ENCODE results near the gene SEL1L2.

The SEL1L2 gene

DNA sequence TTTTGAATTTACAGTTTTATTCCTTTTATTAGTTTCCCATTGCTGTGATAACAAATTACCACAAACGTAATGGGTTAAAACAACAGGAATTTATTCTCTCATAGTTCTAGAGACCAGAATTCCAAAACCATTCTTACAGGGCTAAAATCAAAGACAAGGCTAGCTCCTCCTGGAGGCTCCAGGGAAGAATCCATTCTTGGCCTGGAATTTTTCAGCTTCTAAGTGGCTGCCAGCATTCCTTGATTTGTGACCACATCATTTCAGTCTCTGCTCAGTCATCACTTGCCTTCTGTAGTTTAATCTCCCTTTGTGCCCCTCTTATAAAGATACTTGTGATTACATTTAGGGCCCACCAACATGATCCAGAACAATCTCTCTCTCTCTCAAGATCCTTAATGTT lies 897 bp upstream of the SEL1L2 start:
- no peak for TF ChIP-seq POLR2AphosphoS5 (IDR thresholded peaks at IDR 0.05; ENCODE audit: low read depth, low read length)
- no peak for TF ChIP-seq TAF1 (IDR thresholded peaks at IDR 0.05; ENCODE audit: borderline replicate concordance, low read depth, low read length)
- TF ChIP-seq POLR2A (IDR thresholded peaks at IDR 0.05; ENCODE audit: low read depth, low read length): no peak
- no peak for FAIRE-seq
- no peak for DNase-seq (ENCODE audit: insufficient read length)

DNA sequence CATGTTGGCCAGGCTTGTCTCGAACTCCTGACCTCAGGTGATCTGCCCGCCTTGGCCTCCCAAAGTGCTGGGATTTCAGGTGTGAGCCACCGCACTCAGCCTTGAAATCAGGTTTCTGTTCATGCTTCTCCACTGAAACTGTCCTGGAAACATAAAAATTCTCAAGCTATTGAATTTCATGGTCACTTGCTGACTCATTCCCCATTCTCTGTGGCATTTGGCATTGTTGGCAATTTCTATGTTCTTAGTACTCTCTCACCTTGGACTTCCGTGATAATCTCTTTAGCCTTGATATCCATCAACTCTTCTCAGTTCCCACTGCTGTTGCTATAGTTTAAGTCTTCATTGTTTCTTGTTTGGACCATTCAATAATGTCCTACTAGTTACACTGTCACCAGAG lies 6.2 kb downstream of the SEL1L2 start:
- FAIRE-seq (no peak), DNase-seq (ENCODE audit: insufficient read length) (no peak)
- TF ChIP-seq POLR2A (IDR thresholded peaks at IDR 0.05; ENCODE audit: low read depth, low read length): no peak
- TF ChIP-seq TAF1 (IDR thresholded peaks at IDR 0.05; ENCODE audit: borderline replicate concordance, low read depth, low read length): no peak
- no peak for TF ChIP-seq POLR2AphosphoS5 (IDR thresholded peaks at IDR 0.05; ENCODE audit: low read depth, low read length)

DNA sequence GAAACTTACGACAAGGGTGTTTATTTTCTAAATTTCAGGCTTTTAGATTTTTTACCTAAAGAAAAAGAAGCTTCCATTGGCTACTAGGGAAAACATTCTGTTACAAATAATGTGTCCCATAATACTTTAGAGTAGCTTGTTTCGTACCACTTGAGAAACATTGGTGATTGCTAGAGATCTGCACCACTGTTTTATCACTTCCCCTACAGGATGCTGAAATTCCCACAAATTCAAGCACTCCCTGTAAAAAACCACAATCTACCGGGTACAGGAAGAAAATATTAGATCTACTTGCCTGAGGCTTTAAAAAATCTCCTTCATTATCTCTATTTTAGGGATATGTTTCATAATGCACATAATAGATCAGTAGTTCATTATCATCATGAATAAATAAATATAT lies 29.9 kb downstream of the SEL1L2 start:
- no peak for TF ChIP-seq POLR2AphosphoS5 (IDR thresholded peaks at IDR 0.05; ENCODE audit: low read depth, low read length)
- no peak for TF ChIP-seq TAF1 (IDR thresholded peaks at IDR 0.05; ENCODE audit: borderline replicate concordance, low read depth, low read length)
- no peak for TF ChIP-seq POLR2A (IDR thresholded peaks at IDR 0.05; ENCODE audit: low read depth, low read length)
- DNase-seq (ENCODE audit: insufficient read length): no peak
- FAIRE-seq: no peak

DNA sequence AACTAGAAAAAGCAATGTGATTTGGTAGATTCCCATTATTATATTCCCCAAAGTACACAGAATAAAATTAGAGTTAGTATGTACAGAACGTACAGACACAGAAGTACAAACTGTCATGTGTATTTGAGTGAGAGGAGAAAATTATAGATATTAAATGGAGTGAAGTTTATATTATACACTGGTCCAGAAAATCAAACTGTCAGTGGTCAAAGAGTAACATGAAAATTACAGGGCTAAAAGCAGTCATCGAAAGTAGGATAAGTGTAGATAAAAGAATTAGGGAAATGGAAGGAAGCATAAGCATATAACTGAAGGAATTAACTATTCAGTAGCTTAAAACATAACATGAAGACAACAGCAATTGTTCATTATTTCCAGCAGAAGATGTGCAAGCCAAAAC lies 30.3 kb downstream of the SEL1L2 start:
- DNase-seq (ENCODE audit: insufficient read length) (no peak), FAIRE-seq (no peak)
- no peak for TF ChIP-seq TAF1 (IDR thresholded peaks at IDR 0.05; ENCODE audit: borderline replicate concordance, low read depth, low read length)
- TF ChIP-seq POLR2AphosphoS5 (IDR thresholded peaks at IDR 0.05; ENCODE audit: low read depth, low read length): no peak
- no peak for TF ChIP-seq POLR2A (IDR thresholded peaks at IDR 0.05; ENCODE audit: low read depth, low read length)

DNA sequence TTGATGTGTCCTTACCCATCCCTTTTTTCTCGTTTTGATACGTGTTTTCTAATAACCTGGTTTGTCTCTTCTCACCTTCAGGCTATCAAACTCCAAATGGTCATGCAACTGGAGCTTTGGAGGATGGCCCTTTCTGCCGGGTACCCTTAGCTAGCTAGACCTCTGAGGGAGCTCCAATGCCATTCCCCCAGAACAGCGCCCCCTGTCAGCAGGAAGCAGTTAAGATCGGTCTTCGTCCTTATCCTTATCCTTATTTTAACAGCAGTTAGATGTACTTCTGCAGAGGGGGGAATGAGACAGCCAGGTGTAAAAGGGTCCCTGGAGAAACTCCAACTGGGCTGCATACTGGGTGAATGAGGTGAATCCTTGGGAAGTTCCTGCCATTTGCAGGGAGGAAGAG lies 37.2 kb downstream of the SEL1L2 start:
- no peak for DNase-seq (ENCODE audit: insufficient read length)
- FAIRE-seq: no peak
- TF ChIP-seq POLR2AphosphoS5 (IDR thresholded peaks at IDR 0.05; ENCODE audit: low read depth, low read length): no peak
- no peak for TF ChIP-seq POLR2A (IDR thresholded peaks at IDR 0.05; ENCODE audit: low read depth, low read length)
- TF ChIP-seq TAF1 (IDR thresholded peaks at IDR 0.05; ENCODE audit: borderline replicate concordance, low read depth, low read length): no peak

DNA sequence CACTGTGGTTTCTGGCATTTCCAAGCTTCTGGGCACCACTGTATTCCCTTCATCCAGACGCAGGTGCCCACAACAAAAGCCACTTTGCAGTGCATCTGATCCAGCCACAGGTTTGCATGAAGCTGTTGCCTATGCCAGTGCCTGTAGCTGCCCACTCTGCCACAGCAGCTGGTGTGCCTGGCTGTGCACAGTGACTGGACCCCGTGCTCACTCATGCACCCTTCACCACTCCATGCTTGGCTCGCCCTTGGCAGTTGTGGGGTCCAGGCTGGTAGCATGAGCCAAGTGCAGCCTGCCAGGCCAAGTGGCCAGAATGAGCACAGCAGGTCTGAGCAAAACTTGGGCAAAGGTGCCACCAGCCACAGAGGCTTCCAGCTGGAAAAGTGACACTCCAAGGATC lies 42.7 kb downstream of the SEL1L2 start:
- TF ChIP-seq POLR2A (IDR thresholded peaks at IDR 0.05; ENCODE audit: low read depth, low read length) (no peak), TAF1 (IDR thresholded peaks at IDR 0.05; ENCODE audit: borderline replicate concordance, low read depth, low read length) (no peak), POLR2AphosphoS5 (IDR thresholded peaks at IDR 0.05; ENCODE audit: low read depth, low read length) (no peak)
- DNase-seq (ENCODE audit: insufficient read length) (no peak), FAIRE-seq (no peak)

DNA sequence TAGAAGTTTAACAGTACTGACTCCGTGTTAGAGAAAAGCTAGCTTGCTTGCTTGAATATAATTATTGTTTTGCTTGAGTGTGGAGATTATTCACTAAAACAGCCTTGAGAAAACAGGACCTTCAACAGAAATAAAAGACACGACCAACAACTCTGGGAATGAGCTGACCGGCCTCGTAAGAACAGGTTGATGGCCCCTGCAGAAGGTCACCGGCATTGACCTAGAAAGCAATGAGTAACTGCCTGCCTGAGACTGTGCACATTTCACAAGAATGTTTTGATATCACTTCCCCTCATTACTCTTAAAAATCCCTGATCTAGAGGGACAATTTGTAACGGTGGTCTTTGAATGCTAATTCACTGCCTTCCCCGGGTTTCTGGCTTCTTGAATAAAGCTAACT lies 49.4 kb downstream of the SEL1L2 start:
- no peak for DNase-seq (ENCODE audit: insufficient read length)
- TF ChIP-seq POLR2A (IDR thresholded peaks at IDR 0.05; ENCODE audit: low read depth, low read length) (no peak), POLR2AphosphoS5 (IDR thresholded peaks at IDR 0.05; ENCODE audit: low read depth, low read length) (no peak), TAF1 (IDR thresholded peaks at IDR 0.05; ENCODE audit: borderline replicate concordance, low read depth, low read length) (no peak)
- no peak for FAIRE-seq

DNA sequence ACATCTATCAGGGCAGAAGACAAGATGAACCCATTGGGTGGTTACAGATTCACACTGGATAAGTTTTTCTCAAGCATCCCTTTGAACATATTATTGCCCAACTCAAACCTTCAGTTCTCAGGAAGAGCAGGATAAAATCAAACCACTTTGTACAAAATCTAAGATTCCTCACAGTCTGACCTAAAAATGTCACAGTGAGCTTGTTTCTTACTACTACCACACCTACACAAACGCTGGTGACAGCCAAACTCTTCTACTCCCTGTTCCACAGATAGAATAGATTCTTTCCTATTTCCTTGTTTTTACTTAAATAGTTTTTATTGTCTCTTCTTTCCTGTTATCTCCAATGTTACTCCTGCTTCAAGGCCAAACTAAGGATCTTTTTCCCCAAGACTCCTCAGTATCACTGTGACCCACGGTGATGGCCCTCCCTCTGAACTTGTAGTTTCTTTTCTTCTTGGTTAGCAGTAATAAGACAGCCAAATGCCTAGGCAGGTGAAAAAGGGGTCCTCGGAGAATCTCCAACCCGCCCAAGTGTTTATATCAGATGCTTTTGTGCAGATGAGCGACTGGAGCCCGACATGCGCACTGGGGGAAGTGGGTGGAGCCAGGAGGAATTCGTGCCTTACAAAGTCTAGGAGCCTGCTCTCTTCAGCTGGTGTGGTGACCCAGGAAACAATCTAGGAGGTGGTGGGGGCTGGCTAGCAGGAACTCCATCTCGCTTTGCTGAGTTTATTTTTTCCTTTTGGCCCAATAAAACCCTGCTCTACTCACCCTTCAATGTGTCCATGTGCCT lies 53.4 kb downstream of the SEL1L2 start:
- DNase-seq (ENCODE audit: insufficient read length): no peak
- no peak for TF ChIP-seq POLR2A (IDR thresholded peaks at IDR 0.05; ENCODE audit: low read depth, low read length)
- no peak for TF ChIP-seq TAF1 (IDR thresholded peaks at IDR 0.05; ENCODE audit: borderline replicate concordance, low read depth, low read length)
- no peak for TF ChIP-seq POLR2AphosphoS5 (IDR thresholded peaks at IDR 0.05; ENCODE audit: low read depth, low read length)
- FAIRE-seq: no peak

DNA sequence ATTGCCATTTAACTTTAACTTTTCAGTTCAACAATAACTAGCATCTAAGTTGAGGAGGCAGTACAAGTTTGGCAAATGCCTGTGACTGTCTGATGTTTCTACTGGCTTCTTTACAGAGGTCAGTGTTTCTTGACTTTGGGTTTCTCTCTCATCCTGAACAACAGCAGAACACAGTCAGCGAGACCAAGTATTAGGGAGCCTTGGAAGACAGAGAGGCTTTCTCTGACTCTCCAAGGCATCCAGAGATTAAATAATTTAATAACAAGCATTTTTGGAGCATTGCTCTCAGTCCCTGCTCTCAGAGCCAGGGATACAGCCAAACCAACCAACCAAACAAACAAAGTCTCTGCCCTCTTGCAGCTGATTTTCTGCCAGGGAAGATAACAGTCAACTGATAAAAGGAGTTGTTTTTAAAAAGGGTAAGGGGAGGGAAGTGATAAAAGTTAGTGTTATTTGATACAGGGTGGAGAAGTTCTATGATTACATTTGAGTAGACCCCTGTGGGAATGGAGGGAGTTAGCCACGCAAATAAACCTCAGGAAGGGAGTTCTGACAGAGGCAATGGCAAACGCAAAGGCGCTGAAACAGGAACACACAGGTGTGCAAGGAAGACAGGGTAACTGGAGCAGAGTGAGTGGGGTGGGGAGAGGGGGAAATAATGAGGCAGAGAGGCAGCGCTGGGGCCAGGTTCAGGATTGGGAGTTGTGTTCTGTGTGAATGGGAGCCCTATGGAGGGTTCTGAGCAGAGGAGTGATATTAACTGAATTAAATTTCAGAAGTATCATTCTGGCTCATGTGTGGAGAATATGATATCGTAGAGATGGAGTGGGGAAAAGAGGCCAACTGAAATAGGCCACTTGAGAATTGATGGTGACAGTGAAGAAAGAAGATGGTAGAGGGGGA lies 55.2 kb downstream of the SEL1L2 start:
- DNase-seq (ENCODE audit: insufficient read length) (no peak), FAIRE-seq (no peak)
- TF ChIP-seq TAF1 (IDR thresholded peaks at IDR 0.05; ENCODE audit: borderline replicate concordance, low read depth, low read length) (no peak), POLR2A (IDR thresholded peaks at IDR 0.05; ENCODE audit: low read depth, low read length) (no peak), POLR2AphosphoS5 (IDR thresholded peaks at IDR 0.05; ENCODE audit: low read depth, low read length) (no peak)

DNA sequence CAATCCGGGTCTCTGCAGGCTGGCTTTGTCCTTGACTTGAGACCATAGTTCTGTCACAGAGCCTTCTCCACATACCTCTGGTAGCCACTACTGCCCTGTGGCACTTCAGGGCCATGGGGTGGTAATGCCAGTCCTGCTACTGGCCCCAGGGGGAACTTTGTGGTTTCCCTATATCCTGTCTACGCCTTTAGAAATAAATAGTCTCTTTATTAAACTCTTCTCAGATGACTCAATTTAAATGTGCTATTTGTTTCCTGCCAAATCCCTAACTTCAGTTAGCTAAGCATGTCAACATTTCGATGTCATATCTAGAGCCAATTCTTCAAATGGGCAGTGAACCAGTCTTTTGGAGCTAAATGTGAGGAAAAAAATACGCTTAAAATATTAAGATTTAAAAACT lies 60.1 kb downstream of the SEL1L2 start:
- FAIRE-seq (no peak), DNase-seq (ENCODE audit: insufficient read length) (no peak)
- TF ChIP-seq POLR2A (IDR thresholded peaks at IDR 0.05; ENCODE audit: low read depth, low read length) (no peak), TAF1 (IDR thresholded peaks at IDR 0.05; ENCODE audit: borderline replicate concordance, low read depth, low read length) (no peak), POLR2AphosphoS5 (IDR thresholded peaks at IDR 0.05; ENCODE audit: low read depth, low read length) (no peak)

DNA sequence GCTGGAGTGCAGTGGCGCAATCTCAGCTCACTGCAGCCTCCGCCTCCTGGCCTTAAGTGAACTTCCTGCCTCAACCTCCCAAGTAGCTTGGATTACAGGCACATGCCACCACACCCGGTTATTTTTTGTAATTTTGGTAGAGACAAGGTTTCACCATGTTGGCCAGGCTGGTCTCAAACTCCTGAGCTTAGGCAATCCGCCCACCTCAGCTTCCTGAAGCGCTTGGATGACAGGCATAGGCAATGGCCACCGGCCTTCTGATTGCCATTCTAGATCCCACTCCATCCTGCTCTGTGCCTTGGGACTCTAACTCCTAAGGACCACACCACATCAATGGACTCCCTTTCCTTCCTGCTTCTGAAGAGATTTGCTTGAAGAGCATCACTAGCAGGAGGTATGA lies 60.6 kb downstream of the SEL1L2 start:
- DNase-seq (ENCODE audit: insufficient read length): no peak
- no peak for FAIRE-seq
- TF ChIP-seq TAF1 (IDR thresholded peaks at IDR 0.05; ENCODE audit: borderline replicate concordance, low read depth, low read length) (no peak), POLR2AphosphoS5 (IDR thresholded peaks at IDR 0.05; ENCODE audit: low read depth, low read length) (no peak)

DNA sequence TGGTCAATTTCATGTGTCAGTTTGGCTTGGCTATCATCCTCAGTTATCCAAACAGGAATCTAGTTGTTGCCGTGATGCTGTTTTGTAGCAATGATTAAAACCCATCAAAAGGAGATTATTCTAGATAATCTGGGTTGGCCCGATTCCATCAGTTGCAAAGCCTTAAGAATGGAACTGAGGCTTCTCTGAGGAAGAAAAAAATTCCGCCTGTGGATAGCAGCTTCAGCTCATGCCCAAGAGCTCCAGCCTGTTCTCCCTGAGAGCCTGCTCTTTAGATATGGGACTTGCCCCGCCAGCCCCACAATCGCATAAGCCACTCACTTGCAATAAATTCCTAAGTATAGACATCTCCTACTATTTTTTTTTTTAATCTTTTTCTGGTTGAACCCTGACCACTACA lies 61.5 kb downstream of the SEL1L2 start:
- TF ChIP-seq POLR2AphosphoS5 (IDR thresholded peaks at IDR 0.05; ENCODE audit: low read depth, low read length) (no peak), TAF1 (IDR thresholded peaks at IDR 0.05; ENCODE audit: borderline replicate concordance, low read depth, low read length) (no peak), POLR2A (IDR thresholded peaks at IDR 0.05; ENCODE audit: low read depth, low read length) (no peak)
- DNase-seq (ENCODE audit: insufficient read length): no peak
- FAIRE-seq: no peak
